SH-SY5Y (cell line): ENCODE results near the gene CDH11.

Experiments used
- GATA2 ChIP-seq: IDR thresholded peaks from 2 replicates; pipeline ENCODE4 v1.6.1; 2011; ENCODE audit warnings: mild to moderate bottlenecking, low read depth, low read length
- GATA3 ChIP-seq: IDR thresholded peaks from 2 replicates; pipeline ENCODE4 v1.6.1; 2011; ENCODE audit warnings: low read depth, mild to moderate bottlenecking, low read length, moderate library complexity

DNA sequence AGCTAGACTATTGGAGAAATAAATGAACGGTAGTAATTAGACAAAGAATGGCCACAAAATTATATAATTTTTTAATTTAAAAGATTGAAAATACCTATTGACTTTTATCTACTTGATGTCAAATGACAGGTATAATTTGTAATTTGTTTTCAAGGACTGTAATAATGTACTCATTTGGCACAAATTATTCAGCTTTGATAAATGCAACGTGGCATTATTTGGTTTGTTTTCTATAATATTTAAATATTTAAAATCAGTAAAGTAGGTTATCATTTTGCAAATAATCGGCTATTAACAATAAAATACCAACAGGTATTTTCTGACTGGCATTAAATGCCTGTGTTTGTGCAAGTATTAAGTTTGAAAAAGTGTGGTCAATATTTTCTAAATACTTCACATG lies 60.6 kb downstream of the CDH11 start:
- TF ChIP-seq GATA3 (no peak), GATA2 (no peak)
